Measurements from ENCODE around the gene MYO5C. TPM values are rescaled to one million over a fixed set of nuclear protein-coding genes. Genes with fewer than 3 reads are reported as not detected.

MYO5C gene
- total and polyA plus RNA-seq, 2 of the 8 experiments (the other 6 are each of a cell fraction or from before 2014, with no cell fraction given), result 8.2 to 26.7 TPM

- 90% methylated on average over 8 of the region's 8 CpGs; no CpG with 5 or more reads in 1 of the 2 experiments for WGBS, 2 experiments (ENCODE audit: extremely low coverage in 1 of 2, insufficient coverage in 1 of 2, insufficient read length in 1 of 2, insufficient replicate concordance in 2 of 2, low coverage in 1 of 2, low lambda C conversion rate in 2 of 2, missing lambda C conversion rate in 1 of 2)
- H3K18ac ChIP-seq (ENCODE audit: extremely low read depth, low read length), result no peak overlapping the region
- H2BK5ac ChIP-seq (ENCODE audit: low read depth, low read length), result no peak overlapping the region
- H4K5ac ChIP-seq (ENCODE audit: insufficient read length, low read depth, low read length), result no peak overlapping the region
- H2BK20ac ChIP-seq (ENCODE audit: low read length), result no peak overlapping the region
- no peaks in the 10 kb centered on the region for H3K23me2 ChIP-seq (ENCODE audit: low read depth, low read length)
- H3K79me1 ChIP-seq (ENCODE audit: low read depth, low read length), result no peaks in the 10 kb centered on the region
- no peaks in the 10 kb centered on the region for H3K4me1 ChIP-seq (replicated peaks in 1 of 4; ENCODE audit: control insufficient read depth in 3 of 4, insufficient read depth in 4 of 4, low read length in 3 of 4)
- POLR2A ChIA-PET (ENCODE audit: partially characterized antibody), result no interaction called here
- H3K79me2 ChIP-seq (ENCODE audit: control insufficient read depth in 1 of 2, insufficient read depth in 2 of 2, low read length in 2 of 2), result no peaks in the 10 kb centered on the region
- no peak overlapping the region for H3K56ac ChIP-seq (replicated peaks; ENCODE audit: insufficient read length, low read depth, low read length)
- H3K9ac ChIP-seq (replicated peaks in 1 of 4; ENCODE audit: extremely low read depth in 1 of 4, low read depth in 3 of 4, low read length in 3 of 4), result no peak overlapping the region
- H2BK120ac ChIP-seq (replicated peaks; ENCODE audit: low read depth, low read length), result no peak overlapping the region
- no peaks in the 10 kb centered on the region for H3K9me3 ChIP-seq (ENCODE audit: insufficient read depth in 2 of 2, low read depth in 1 of 2, low read length in 1 of 2)
- no peak overlapping the region for H3K23ac ChIP-seq (ENCODE audit: insufficient read length)
- no peak overlapping the region for H3K4me3 ChIP-seq (ENCODE audit: extremely low read depth in 1 of 4, insufficient read depth in 2 of 4, low read depth in 3 of 4, low read length in 4 of 4)
- TF ChIP-seq PHF8 (conservative IDR thresholded peaks at IDR 0.05; ENCODE audit: low read depth, low read length), result no peak
- no peak for TF ChIP-seq NANOG (IDR thresholded peaks at IDR 0.05; ENCODE audit: insufficient read depth, low read depth, low read length, poor library complexity, severe bottlenecking)
- TF ChIP-seq POU5F1 (IDR thresholded peaks at IDR 0.05; ENCODE audit: low read depth, low read length), result no peak
- TF ChIP-seq CTBP2 (IDR thresholded peaks at IDR 0.05; ENCODE audit: borderline replicate concordance, insufficient read depth, insufficient read length, low read length), result no peak
- no peak for TF ChIP-seq EP300 (IDR thresholded peaks at IDR 0.05; ENCODE audit: borderline replicate concordance in 1 of 2, low read depth in 2 of 2, low read length in 2 of 2)
- no peak for TF ChIP-seq CBX5 (IDR thresholded peaks at IDR 0.05; ENCODE audit: low read depth, low read length)
- TF ChIP-seq SIRT6 (IDR thresholded peaks at IDR 0.05; ENCODE audit: low read length), result no peak
- TF ChIP-seq EZH2 (IDR thresholded peaks at IDR 0.05; ENCODE audit: low read depth, low read length, severe bottlenecking), result no peak
- TF ChIP-seq GTF2F1 (IDR thresholded peaks at IDR 0.05; ENCODE audit: borderline replicate concordance, low read depth, low read length), result no peak
- TF ChIP-seq KDM1A (IDR thresholded peaks at IDR 0.05; ENCODE audit: borderline replicate concordance, low read length), result no peak
- TF ChIP-seq CBX8 (IDR thresholded peaks at IDR 0.05; ENCODE audit: borderline replicate concordance, low read depth, low read length), result no peak
- no peaks in the 10 kb centered on the region for H3K27me3 ChIP-seq (replicated peaks in 1 of 4; ENCODE audit: control insufficient read depth in 3 of 4, extremely low read depth in 1 of 4, insufficient read depth in 3 of 4, low read length in 3 of 4)
- H3K36me3 ChIP-seq (ENCODE audit: control insufficient read depth in 2 of 4, insufficient read depth in 4 of 4, low read length in 3 of 4), result peaks cover 2 to 35% (median 27%) of the 10 kb centered on the region in 4 experiments
- H4K8ac ChIP-seq (ENCODE audit: extremely low read depth, insufficient read depth, low read length), result no peak overlapping the region
- no peak overlapping the region for H2BK12ac ChIP-seq (ENCODE audit: low read depth, low read length)
- no peak overlapping the region for H4K91ac ChIP-seq (replicated peaks; ENCODE audit: insufficient read length, low read length)
- H3K4me2 ChIP-seq (ENCODE audit: insufficient read depth in 1 of 2, low read depth in 2 of 2, low read length in 2 of 2), result no peak overlapping the region
- DNase-seq (ENCODE audit: low read depth in 1 of 2, low spot score in 2 of 2) (no peak), FAIRE-seq (no peak)
- no peak overlapping the region for H2BK15ac ChIP-seq (ENCODE audit: low read length)
- H3K14ac ChIP-seq (ENCODE audit: insufficient read length), result no peak overlapping the region
- CTCF ChIA-PET (ENCODE audit: partially characterized antibody), result interaction anchor here (1.0 to 3.2 kb wide), 7 partner anchors 8 to 485 kb away, joined by 3 to 10 read pairs (median 3); no protein-coding TSS in a partner anchor
- no peak overlapping the region for H3K4ac ChIP-seq (replicated peaks; ENCODE audit: insufficient read length, low read depth, low read length)
- no peak overlapping the region for H2AFZ ChIP-seq (ENCODE audit: low read length)
- H3K27ac ChIP-seq (ENCODE audit: low read depth, low read length), result no peak overlapping the region
- peaks cover 0 to 1% of the 10 kb centered on the region in 2 experiments for H4K20me1 ChIP-seq (replicated peaks in 1 of 2; ENCODE audit: control insufficient read depth in 1 of 2, insufficient read depth in 2 of 2, low read length in 2 of 2)
- no peak overlapping the region for H2AK5ac ChIP-seq (ENCODE audit: low read depth, low read length)
Observed at GRCh38 chr15:52251144-52251860, 44.3 kb downstream of the MYO5C start.

Data from H1 (cell line).